Colonic mucosa (tissue), 4 donors: ENCODE measurements around the gene ATXN1. TPM values are rescaled to one million over a fixed set of nuclear protein-coding genes. Genes with fewer than 3 reads are reported as not detected.

Experiments
- DNase-seq: peaks from one replicate; pipeline ENCODE4 v3.0.0-alpha.2; 2020
- H3K27ac ChIP-seq: fragments of 200-600 bp; one replicate; pipeline ENCODE4 v1.8.0; 2021
- H3K27me3 ChIP-seq: fragments of 200-600 bp; one replicate; pipeline ENCODE4 v1.8.0; 2021
- H3K36me3 ChIP-seq: fragments of 200-600 bp; one replicate; pipeline ENCODE4 v1.8.0; 2021
- H3K4me1 ChIP-seq: fragments of 200-600 bp; one replicate; pipeline ENCODE4 v1.8.0; 2021; ENCODE audit warnings: mild to moderate bottlenecking
- H3K4me3 ChIP-seq: fragments of 200-600 bp; one replicate; pipeline ENCODE4 v1.8.0; 2021
- H3K9ac ChIP-seq, 2 donors: one replicate each; pipeline ENCODE4 v1.7.0; 2013; ENCODE audit warnings: control low read depth in 2 of 2, low read depth in 2 of 2, low read length in 2 of 2
- H3K9me3 ChIP-seq: fragments of 200-600 bp; one replicate; pipeline ENCODE4 v1.8.0; 2021
- intact Hi-C: fragments of 100-400 bp; cut with DNase I; formaldehyde crosslinking; loops from one replicate; pipeline ENCODE4 v1.14.1; 2022
- total RNA-seq, 2 donors: library from RNA; stranded (reverse); fragmentation: NEBNext Ultra II Directional in 1 of 2; extraction: Animal tissue kit (Norgen Biotek cat#: 25700) in 1 of 2; gene quantifications; one replicate each; pipeline ENCODE4 v1.2.1, GENCODE V29; 2021
- TF ChIP-seq, protein P1 (sequence below): fragments of 200-600 bp; IDR thresholded peaks from one replicate; pipeline ENCODE4 v1.8.0; 2022; ENCODE audit warnings: antibody characterized with exemption, mild to moderate bottlenecking
- donor health status: healthy.
- donor health status: DM: no; HTN: no; CAD: no.
- donor health status: DM: no; HTN: no; CAD: no.

Gene ATXN1
- total RNA-seq, 2 donors from 2014 or later: 24.5 to 41.9 TPM

GRCh38 chr6:16539086-16539931, 222.0 kb downstream of the ATXN1 start:
- no peak overlapping the region for H3K27ac ChIP-seq

DNA sequence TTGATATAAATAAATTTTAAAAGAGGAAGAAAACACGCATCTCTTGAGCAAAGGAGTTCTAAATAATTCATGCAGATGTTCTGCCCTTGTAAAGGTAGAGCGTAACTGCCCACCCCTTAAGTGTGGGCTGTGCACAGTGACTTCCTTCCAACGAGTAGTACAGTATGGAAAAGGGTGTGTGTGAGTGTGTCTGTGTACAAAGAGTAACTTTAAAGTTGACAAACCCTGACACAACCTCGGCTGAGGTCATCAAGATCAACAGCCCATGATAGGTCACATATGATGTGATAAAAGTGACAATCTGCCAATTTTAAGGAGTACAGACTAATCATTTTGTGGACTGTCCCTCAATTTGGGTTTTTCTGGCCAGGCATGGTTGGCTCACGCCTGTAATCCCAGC, 225.7 kb downstream of the ATXN1 start:
- TF ChIP-seq, protein P1, sequence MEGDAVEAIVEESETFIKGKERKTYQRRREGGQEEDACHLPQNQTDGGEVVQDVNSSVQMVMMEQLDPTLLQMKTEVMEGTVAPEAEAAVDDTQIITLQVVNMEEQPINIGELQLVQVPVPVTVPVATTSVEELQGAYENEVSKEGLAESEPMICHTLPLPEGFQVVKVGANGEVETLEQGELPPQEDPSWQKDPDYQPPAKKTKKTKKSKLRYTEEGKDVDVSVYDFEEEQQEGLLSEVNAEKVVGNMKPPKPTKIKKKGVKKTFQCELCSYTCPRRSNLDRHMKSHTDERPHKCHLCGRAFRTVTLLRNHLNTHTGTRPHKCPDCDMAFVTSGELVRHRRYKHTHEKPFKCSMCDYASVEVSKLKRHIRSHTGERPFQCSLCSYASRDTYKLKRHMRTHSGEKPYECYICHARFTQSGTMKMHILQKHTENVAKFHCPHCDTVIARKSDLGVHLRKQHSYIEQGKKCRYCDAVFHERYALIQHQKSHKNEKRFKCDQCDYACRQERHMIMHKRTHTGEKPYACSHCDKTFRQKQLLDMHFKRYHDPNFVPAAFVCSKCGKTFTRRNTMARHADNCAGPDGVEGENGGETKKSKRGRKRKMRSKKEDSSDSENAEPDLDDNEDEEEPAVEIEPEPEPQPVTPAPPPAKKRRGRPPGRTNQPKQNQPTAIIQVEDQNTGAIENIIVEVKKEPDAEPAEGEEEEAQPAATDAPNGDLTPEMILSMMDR: no peak
- Histone ChIP-seq H3K9me3 (no peaks in the 10 kb centered on the region), H3K4me3 (no peak overlapping the region), H3K9ac (no peak overlapping the region), H3K27ac (no peak overlapping the region), H3K4me1 (no peaks in the 10 kb centered on the region), H3K36me3 (no peaks in the 10 kb centered on the region), H3K27me3 (no peaks in the 10 kb centered on the region)
- intact Hi-C loops: no loop called here
- DNase-seq: no peak

More at GRCh38 chr6:16539086-16539931, 222.0 kb downstream of the ATXN1 start:
- Histone ChIP-seq H3K27me3 (no peaks in the 10 kb centered on the region), H3K36me3 (no peaks in the 10 kb centered on the region), H3K4me1 (no peaks in the 10 kb centered on the region), H3K4me3 (no peak overlapping the region), H3K9me3 (no peaks in the 10 kb centered on the region), H3K9ac (no peak overlapping the region)
- TF ChIP-seq, protein P1: no peak
- no peak for DNase-seq
- intact Hi-C loops: no loop called here

- Histone ChIP-seq H3K27me3 (no peaks in the 10 kb centered on the region), H3K27ac (no peak overlapping the region), H3K36me3 (no peaks in the 10 kb centered on the region), H3K4me3 (no peak overlapping the region), H3K9me3 (no peaks in the 10 kb centered on the region), H3K4me1 (no peaks in the 10 kb centered on the region), H3K9ac (no peak overlapping the region)
- intact Hi-C loops: no loop called here
- no peak for DNase-seq
- TF ChIP-seq, protein P1: no peak
These were observed 227.5 kb downstream of the ATXN1 start for GRCh38 chr6:16533721-16534136.

DNA sequence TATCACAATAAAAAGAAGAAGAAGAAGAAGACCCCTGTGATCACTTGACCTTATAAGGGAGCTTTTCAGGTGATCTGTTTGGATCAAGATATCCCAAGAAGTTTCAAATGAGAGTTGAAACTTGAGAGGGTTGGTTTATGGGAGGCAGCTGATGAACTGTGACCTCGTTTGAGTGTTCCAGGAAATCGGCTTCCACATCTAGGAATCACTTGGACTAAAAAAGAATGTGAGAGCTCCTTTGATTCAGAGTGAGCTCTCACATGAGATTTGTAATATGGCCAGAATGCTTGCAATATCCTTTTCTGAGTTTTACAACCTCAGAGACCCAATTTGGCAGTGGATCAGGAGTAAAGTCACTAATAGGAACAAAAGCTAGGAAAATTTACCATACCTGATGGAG, 228.1 kb downstream of the ATXN1 start:
- TF ChIP-seq, protein P1: no peak
- Histone ChIP-seq H3K9me3 (no peaks in the 10 kb centered on the region), H3K9ac (no peak overlapping the region), H3K27ac (no peak overlapping the region), H3K4me3 (no peak overlapping the region), H3K4me1 (no peaks in the 10 kb centered on the region), H3K27me3 (no peaks in the 10 kb centered on the region), H3K36me3 (no peaks in the 10 kb centered on the region)
- intact Hi-C loops: no loop called here
- DNase-seq: no peak

DNA sequence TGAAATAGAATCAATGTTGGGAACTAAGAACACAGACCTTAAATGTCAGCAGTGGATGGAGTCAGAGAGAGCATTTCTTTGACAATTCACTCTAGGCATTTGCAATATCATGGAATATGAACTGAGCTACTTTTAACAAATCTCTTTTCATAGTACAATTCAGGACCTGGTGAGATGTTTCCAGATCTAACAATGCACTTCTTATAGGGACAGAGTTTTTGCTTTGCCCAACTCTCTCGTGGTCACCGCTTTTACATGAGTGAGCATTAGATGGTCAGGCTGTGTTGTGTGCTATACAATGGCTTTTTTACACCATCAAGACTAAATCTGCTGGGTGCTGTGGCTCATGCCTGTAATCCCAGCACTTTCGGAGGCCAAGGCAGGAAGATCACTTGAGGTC, 233.6 kb downstream of the ATXN1 start:
- intact Hi-C loops: no loop called here
- no peaks in the 10 kb centered on the region for H3K36me3 ChIP-seq
- DNase-seq: no peak
- H3K9me3 ChIP-seq: no peaks in the 10 kb centered on the region
- H3K27ac ChIP-seq: no peak overlapping the region
- H3K27me3 ChIP-seq: no peaks in the 10 kb centered on the region
- no peak overlapping the region for H3K9ac ChIP-seq
- H3K4me3 ChIP-seq: no peak overlapping the region
- TF ChIP-seq, protein P1: no peak
- no peaks in the 10 kb centered on the region for H3K4me1 ChIP-seq
